ENCODE measurements around the gene RSL24D1.

Gene RSL24D1

GRCh38 chr15:55186331-55186730 lies 10.4 kb downstream of the RSL24D1 start:
- no peaks in the 10 kb centered on the region for H3K27me3 ChIP-seq (ENCODE audit: low read length)
- no peak overlapping the region for H2AFZ ChIP-seq (ENCODE audit: low read depth, low read length, severe bottlenecking)
- H3K4me3 ChIP-seq (ENCODE audit: insufficient read depth, low read length, poor library complexity, severe bottlenecking) = no peak overlapping the region
- H3K4me2 ChIP-seq (ENCODE audit: low read depth, low read length, poor library complexity, severe bottlenecking) = no peak overlapping the region
- H3K36me3 ChIP-seq (ENCODE audit: low read length) = peaks cover 70% of the 10 kb centered on the region
- H3K9ac ChIP-seq (ENCODE audit: low read length) = no peak overlapping the region
- no peaks in the 10 kb centered on the region for H3K9me3 ChIP-seq (ENCODE audit: insufficient read depth, low read length)
- TF ChIP-seq EZH2phosphoT487 (conservative IDR thresholded peaks at IDR 0.05; ENCODE audit: low read length) = no peak
- TF ChIP-seq, protein P1, sequence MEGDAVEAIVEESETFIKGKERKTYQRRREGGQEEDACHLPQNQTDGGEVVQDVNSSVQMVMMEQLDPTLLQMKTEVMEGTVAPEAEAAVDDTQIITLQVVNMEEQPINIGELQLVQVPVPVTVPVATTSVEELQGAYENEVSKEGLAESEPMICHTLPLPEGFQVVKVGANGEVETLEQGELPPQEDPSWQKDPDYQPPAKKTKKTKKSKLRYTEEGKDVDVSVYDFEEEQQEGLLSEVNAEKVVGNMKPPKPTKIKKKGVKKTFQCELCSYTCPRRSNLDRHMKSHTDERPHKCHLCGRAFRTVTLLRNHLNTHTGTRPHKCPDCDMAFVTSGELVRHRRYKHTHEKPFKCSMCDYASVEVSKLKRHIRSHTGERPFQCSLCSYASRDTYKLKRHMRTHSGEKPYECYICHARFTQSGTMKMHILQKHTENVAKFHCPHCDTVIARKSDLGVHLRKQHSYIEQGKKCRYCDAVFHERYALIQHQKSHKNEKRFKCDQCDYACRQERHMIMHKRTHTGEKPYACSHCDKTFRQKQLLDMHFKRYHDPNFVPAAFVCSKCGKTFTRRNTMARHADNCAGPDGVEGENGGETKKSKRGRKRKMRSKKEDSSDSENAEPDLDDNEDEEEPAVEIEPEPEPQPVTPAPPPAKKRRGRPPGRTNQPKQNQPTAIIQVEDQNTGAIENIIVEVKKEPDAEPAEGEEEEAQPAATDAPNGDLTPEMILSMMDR (IDR thresholded peaks at IDR 0.05; ENCODE audit: insufficient read depth, low read length, poor library complexity, severe bottlenecking) = no peak
- peaks cover 20% of the 10 kb centered on the region for H4K20me1 ChIP-seq (ENCODE audit: low read depth, low read length)
- no peak overlapping the region for H3K27ac ChIP-seq (ENCODE audit: low read depth, low read length)
- H3K9me2 ChIP-seq (replicated peaks; ENCODE audit: insufficient read depth, low read length) = no peaks in the 10 kb centered on the region
- peaks cover 69% of the 10 kb centered on the region for H3K79me2 ChIP-seq (ENCODE audit: insufficient read depth, low read length)
- 0 out of 2 replicates have a peak, but pooled peaks cover 4% of the 10 kb centered on the region for H3F3A ChIP-seq (ENCODE audit: insufficient read depth)

- no peak overlapping the region for H3K4me2 ChIP-seq (ENCODE audit: low read depth, low read length, poor library complexity, severe bottlenecking)
- no peaks in the 10 kb centered on the region for H3K9me3 ChIP-seq (ENCODE audit: insufficient read depth, low read length)
- H3K9ac ChIP-seq (ENCODE audit: low read length) = no peak overlapping the region
- H3K27ac ChIP-seq (ENCODE audit: low read depth, low read length) = no peak overlapping the region
- TF ChIP-seq EZH2phosphoT487 (conservative IDR thresholded peaks at IDR 0.05; ENCODE audit: low read length) = no peak
- TF ChIP-seq, protein P1 (IDR thresholded peaks at IDR 0.05; ENCODE audit: insufficient read depth, low read length, poor library complexity, severe bottlenecking) = no peak
- peaks cover 43% of the 10 kb centered on the region for H3K79me2 ChIP-seq (ENCODE audit: insufficient read depth, low read length)
- H3K36me3 ChIP-seq (ENCODE audit: low read length) = peaks cover 73% of the 10 kb centered on the region
- peaks cover 20% of the 10 kb centered on the region for H4K20me1 ChIP-seq (ENCODE audit: low read depth, low read length)
- H3K27me3 ChIP-seq (ENCODE audit: low read length) = no peaks in the 10 kb centered on the region
- no peak overlapping the region for H2AFZ ChIP-seq (ENCODE audit: low read depth, low read length, severe bottlenecking)
- no peaks in the 10 kb centered on the region for H3K9me2 ChIP-seq (replicated peaks; ENCODE audit: insufficient read depth, low read length)
- no peak overlapping the region for H3K4me3 ChIP-seq (ENCODE audit: insufficient read depth, low read length, poor library complexity, severe bottlenecking)
- H3F3A ChIP-seq (ENCODE audit: insufficient read depth) = no peaks in the 10 kb centered on the region
These were observed 13.1 kb downstream of the RSL24D1 start for GRCh38 chr15:55183679-55184078.

DNA sequence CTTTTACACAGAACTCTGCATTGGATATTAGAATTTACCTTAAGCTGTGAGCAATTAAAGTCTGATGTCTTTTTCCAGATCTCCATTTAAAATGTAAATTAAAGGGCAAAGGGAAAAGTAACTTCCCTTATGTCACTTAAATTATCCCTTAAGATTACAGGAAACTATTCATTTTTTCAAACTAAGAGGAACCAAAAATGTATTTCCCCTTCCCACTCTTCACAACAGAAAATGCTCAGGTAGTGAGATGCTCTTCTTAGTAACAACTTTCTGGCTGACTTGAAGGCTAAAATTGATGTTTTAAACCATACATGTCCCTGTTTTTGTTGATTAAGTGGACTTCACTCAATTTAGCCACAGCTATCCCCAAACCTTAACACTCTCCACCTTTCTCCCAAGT lies 17.6 kb downstream of the RSL24D1 start:
- Histone ChIP-seq H2AFZ (ENCODE audit: low read depth, low read length, severe bottlenecking) (no peak overlapping the region), H3K27me3 (ENCODE audit: low read length) (no peaks in the 10 kb centered on the region), H3K27ac (ENCODE audit: low read depth, low read length) (no peak overlapping the region), H3F3A (ENCODE audit: insufficient read depth) (no peaks in the 10 kb centered on the region), H3K4me2 (ENCODE audit: low read depth, low read length, poor library complexity, severe bottlenecking) (no peak overlapping the region), H3K79me2 (ENCODE audit: insufficient read depth, low read length) (no peaks in the 10 kb centered on the region; the same call in 1 of the 2 replicates), H4K20me1 (ENCODE audit: low read depth, low read length) (no peaks in the 10 kb centered on the region), H3K9me3 (ENCODE audit: insufficient read depth, low read length) (no peaks in the 10 kb centered on the region), H3K4me3 (ENCODE audit: insufficient read depth, low read length, poor library complexity, severe bottlenecking) (no peak overlapping the region), H3K9ac (ENCODE audit: low read length) (no peak overlapping the region), H3K9me2 (replicated peaks; ENCODE audit: insufficient read depth, low read length) (no peaks in the 10 kb centered on the region), H3K36me3 (ENCODE audit: low read length) (peaks cover 45% of the 10 kb centered on the region)
- no peak for TF ChIP-seq EZH2phosphoT487 (conservative IDR thresholded peaks at IDR 0.05; ENCODE audit: low read length)
- TF ChIP-seq, protein P1 (IDR thresholded peaks at IDR 0.05; ENCODE audit: insufficient read depth, low read length, poor library complexity, severe bottlenecking) = no peak
